Tibial nerve (tissue), 3 donors: Measurements from ENCODE around the gene NLRP5.

Experiments
- CTCF ChIP-seq, 5 experiments: fragments of 200-600 bp in 3 of 5; fragments of 450-650 bp in 2 of 5; sonication (generic) in 3 of 5; IDR thresholded peaks; one replicate each; pipeline ENCODE4 v1.5.1; 2016 to 2019; ENCODE audit warnings: antibody characterized with exemption in 5 of 5, mild to moderate bottlenecking in 3 of 5, moderate library complexity in 2 of 5
- POLR2A ChIP-seq, 2 donors: fragments of 450-650 bp; IDR thresholded peaks; one replicate each; pipeline ENCODE4 v1.6.1; 2017; ENCODE audit warnings: antibody characterized with exemption in 2 of 2, mild to moderate bottlenecking in 2 of 2, moderate library complexity in 2 of 2

GRCh38 chr19:56106397-56106849 is 119.8 kb downstream of the NLRP5 start:
- TF ChIP-seq CTCF (IDR thresholded peaks at IDR 0.05) (no peak), POLR2A (IDR thresholded peaks at IDR 0.05) (no peak)
